GM23338 (cell line): Measurements from ENCODE around the gene CMSS1. TPM values are rescaled to one million over a fixed set of nuclear protein-coding genes. Genes with fewer than 3 reads are reported as not detected.

Experiments used
- CREB1 ChIP-seq: fragments of 250-450 bp; sonication (Bioruptor Pico); IDR thresholded peaks from 2 replicates; pipeline ENCODE4 v1.5.0; 2020; ENCODE audit warnings: low read depth, mild to moderate bottlenecking, moderate library complexity
- EZH2 ChIP-seq: fragments of 200-600 bp; sonication (generic); IDR thresholded peaks from one replicate; pipeline ENCODE4 v1.8.0; 2017; ENCODE audit warnings: antibody characterized with exemption, mild to moderate bottlenecking, low read depth; ENCODE audit not compliant: unreplicated experiment
- EZH2phosphoT487 ChIP-seq: fragments of 200-600 bp; sonication (generic); IDR thresholded peaks from one replicate; pipeline ENCODE4 v1.8.1; 2018; ENCODE audit warnings: antibody characterized with exemption; ENCODE audit not compliant: unreplicated experiment
- JUNB ChIP-seq: IDR thresholded peaks from one replicate; pipeline ENCODE4 v1.6.1; 2016; ENCODE audit warnings: antibody characterized with exemption; ENCODE audit not compliant: unreplicated experiment
- POLR2AphosphoS5 ChIP-seq: IDR thresholded peaks from 2 replicates; pipeline ENCODE4 v1.6.1; 2016; ENCODE audit warnings: antibody characterized with exemption, low read depth
- STAT1 ChIP-seq: IDR thresholded peaks from one replicate; pipeline ENCODE4 v1.6.1; 2016; ENCODE audit warnings: antibody characterized with exemption; ENCODE audit not compliant: unreplicated experiment
- ZNF114 ChIP-seq: fragments of 250-450 bp; sonication (Bioruptor Pico); IDR thresholded peaks from 2 replicates; pipeline ENCODE4 v1.5.0; 2020; ENCODE audit warnings: mild to moderate bottlenecking, moderate library complexity
- ZNF331 ChIP-seq: fragments of 250-450 bp; sonication (Bioruptor Pico); IDR thresholded peaks from 2 replicates; pipeline ENCODE4 v1.5.0; 2020; ENCODE audit warnings: low read depth, mild to moderate bottlenecking, moderate library complexity
- polyA plus RNA-seq: library from polyadenylated mRNA; unstranded; fragments of >200 nt; fragmentation: Nextera tagmentation; extraction: Ambion mirVana; gene quantifications from 2 replicates; pipeline ENCODE4 v1.2.1, GENCODE V29; 2016
- total RNA-seq: library from RNA; depleted of rRNA; stranded (reverse); fragments of >200 nt; shearing (Covaris generic); gene quantifications from 2 replicates; pipeline ENCODE4 v1.2.3, GENCODE V29; 2014
- TF ChIP-seq, protein P1 (sequence below): fragments of 250-450 bp; sonication (Bioruptor Pico); IDR thresholded peaks from 2 replicates; pipeline ENCODE4 v1.5.0; 2020; ENCODE audit warnings: mild to moderate bottlenecking, moderate library complexity
- TF ChIP-seq, protein P2 (sequence below): IDR thresholded peaks from 2 replicates; pipeline ENCODE4 v1.6.1; 2016; ENCODE audit warnings: antibody characterized with exemption
- TF ChIP-seq, protein P3 (sequence below), 2 experiments: fragments of 200-600 bp in 1 of 2; sonication (generic) in 1 of 2; conservative IDR thresholded peaks; 2 replicates each; pipeline versions ENCODE4 v1.5.1 to v1.6.1; 2016 to 2017; ENCODE audit warnings: antibody characterized with exemption in 2 of 2, low read depth in 2 of 2, mild to moderate bottlenecking in 2 of 2, moderate library complexity in 1 of 2

Gene CMSS1
- total and polyA plus RNA-seq, 2 experiments from 2014 or later, result 39.4 to 187 TPM

DNA sequence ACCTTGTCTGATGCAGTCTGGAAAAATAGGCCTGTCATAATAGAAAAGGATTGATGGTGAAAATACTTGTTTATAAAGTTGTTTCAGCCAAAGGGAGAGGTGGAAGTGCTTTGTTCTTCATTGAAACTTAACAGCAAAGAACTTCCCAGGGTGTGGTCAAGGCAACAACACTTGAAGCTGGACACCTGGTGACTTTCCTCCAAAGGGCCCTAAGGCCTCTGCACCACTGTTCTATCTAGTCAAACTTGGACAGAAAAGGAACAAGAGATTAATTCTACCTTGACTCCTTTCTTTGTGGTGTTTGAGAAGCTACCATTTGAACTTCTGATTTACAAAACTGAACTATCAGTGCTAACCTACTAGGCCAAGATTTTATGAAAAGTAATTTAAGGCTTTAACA lies 102.0 kb downstream of the CMSS1 start (continued):
- TF ChIP-seq, protein P1, sequence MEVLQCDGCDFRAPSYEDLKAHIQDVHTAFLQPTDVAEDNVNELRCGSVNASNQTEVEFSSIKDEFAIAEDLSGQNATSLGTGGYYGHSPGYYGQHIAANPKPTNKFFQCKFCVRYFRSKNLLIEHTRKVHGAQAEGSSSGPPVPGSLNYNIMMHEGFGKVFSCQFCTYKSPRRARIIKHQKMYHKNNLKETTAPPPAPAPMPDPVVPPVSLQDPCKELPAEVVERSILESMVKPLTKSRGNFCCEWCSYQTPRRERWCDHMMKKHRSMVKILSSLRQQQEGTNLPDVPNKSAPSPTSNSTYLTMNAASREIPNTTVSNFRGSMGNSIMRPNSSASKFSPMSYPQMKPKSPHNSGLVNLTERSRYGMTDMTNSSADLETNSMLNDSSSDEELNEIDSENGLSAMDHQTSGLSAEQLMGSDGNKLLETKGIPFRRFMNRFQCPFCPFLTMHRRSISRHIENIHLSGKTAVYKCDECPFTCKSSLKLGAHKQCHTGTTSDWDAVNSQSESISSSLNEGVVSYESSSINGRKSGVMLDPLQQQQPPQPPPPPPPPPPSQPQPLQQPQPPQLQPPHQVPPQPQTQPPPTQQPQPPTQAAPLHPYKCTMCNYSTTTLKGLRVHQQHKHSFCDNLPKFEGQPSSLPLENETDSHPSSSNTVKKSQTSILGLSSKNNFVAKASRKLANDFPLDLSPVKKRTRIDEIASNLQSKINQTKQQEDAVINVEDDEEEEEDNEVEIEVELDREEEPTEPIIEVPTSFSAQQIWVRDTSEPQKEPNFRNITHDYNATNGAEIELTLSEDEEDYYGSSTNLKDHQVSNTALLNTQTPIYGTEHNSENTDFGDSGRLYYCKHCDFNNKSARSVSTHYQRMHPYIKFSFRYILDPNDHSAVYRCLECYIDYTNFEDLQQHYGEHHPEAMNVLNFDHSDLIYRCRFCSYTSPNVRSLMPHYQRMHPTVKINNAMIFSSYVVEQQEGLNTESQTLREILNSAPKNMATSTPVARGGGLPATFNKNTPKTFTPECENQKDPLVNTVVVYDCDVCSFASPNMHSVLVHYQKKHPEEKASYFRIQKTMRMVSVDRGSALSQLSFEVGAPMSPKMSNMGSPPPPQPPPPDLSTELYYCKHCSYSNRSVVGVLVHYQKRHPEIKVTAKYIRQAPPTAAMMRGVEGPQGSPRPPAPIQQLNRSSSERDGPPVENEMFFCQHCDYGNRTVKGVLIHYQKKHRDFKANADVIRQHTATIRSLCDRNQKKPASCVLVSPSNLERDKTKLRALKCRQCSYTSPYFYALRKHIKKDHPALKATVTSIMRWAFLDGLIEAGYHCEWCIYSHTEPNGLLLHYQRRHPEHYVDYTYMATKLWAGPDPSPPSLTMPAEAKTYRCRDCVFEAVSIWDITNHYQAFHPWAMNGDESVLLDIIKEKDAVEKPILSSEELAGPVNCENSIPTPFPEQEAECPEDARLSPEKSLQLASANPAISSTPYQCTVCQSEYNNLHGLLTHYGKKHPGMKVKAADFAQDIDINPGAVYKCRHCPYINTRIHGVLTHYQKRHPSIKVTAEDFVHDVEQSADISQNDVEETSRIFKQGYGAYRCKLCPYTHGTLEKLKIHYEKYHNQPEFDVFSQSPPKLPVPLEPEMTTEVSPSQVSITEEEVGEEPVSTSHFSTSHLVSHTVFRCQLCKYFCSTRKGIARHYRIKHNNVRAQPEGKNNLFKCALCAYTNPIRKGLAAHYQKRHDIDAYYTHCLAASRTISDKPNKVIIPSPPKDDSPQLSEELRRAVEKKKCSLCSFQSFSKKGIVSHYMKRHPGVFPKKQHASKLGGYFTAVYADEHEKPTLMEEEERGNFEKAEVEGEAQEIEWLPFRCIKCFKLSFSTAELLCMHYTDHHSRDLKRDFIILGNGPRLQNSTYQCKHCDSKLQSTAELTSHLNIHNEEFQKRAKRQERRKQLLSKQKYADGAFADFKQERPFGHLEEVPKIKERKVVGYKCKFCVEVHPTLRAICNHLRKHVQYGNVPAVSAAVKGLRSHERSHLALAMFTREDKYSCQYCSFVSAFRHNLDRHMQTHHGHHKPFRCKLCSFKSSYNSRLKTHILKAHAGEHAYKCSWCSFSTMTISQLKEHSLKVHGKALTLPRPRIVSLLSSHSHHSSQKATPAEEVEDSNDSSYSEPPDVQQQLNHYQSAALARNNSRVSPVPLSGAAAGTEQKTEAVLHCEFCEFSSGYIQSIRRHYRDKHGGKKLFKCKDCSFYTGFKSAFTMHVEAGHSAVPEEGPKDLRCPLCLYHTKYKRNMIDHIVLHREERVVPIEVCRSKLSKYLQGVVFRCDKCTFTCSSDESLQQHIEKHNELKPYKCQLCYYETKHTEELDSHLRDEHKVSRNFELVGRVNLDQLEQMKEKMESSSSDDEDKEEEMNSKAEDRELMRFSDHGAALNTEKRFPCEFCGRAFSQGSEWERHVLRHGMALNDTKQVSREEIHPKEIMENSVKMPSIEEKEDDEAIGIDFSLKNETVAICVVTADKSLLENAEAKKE (CRISPR knock-in tag), result no peak
- TF ChIP-seq, protein P2, sequence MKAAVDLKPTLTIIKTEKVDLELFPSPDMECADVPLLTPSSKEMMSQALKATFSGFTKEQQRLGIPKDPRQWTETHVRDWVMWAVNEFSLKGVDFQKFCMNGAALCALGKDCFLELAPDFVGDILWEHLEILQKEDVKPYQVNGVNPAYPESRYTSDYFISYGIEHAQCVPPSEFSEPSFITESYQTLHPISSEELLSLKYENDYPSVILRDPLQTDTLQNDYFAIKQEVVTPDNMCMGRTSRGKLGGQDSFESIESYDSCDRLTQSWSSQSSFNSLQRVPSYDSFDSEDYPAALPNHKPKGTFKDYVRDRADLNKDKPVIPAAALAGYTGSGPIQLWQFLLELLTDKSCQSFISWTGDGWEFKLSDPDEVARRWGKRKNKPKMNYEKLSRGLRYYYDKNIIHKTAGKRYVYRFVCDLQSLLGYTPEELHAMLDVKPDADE, result no peak
- TF ChIP-seq, protein P3, sequence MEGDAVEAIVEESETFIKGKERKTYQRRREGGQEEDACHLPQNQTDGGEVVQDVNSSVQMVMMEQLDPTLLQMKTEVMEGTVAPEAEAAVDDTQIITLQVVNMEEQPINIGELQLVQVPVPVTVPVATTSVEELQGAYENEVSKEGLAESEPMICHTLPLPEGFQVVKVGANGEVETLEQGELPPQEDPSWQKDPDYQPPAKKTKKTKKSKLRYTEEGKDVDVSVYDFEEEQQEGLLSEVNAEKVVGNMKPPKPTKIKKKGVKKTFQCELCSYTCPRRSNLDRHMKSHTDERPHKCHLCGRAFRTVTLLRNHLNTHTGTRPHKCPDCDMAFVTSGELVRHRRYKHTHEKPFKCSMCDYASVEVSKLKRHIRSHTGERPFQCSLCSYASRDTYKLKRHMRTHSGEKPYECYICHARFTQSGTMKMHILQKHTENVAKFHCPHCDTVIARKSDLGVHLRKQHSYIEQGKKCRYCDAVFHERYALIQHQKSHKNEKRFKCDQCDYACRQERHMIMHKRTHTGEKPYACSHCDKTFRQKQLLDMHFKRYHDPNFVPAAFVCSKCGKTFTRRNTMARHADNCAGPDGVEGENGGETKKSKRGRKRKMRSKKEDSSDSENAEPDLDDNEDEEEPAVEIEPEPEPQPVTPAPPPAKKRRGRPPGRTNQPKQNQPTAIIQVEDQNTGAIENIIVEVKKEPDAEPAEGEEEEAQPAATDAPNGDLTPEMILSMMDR (conservative IDR thresholded peaks at IDR 0.05; ENCODE audit: low read depth in 2 of 2), result no peak
- TF ChIP-seq ZNF331 (CRISPR knock-in tag) (no peak), POLR2AphosphoS5 (no peak), STAT1 (no peak), EZH2phosphoT487 (no peak), ZNF114 (CRISPR knock-in tag) (no peak), JUNB (no peak), CREB1 (CRISPR knock-in tag) (no peak), EZH2 (no peak)
